ENCODE measurements around the gene MDM1.

Gene MDM1

GRCh38 chr12:68326716-68327115, 5.4 kb downstream of the MDM1 start:
- no peak for DNase-seq (ENCODE audit: low read depth in 2 of 3, low spot score in 1 of 3)

- DNase-seq (ENCODE audit: low read depth in 2 of 3, low spot score in 1 of 3): no peak
These were observed 6.2 kb downstream of the MDM1 start for GRCh38 chr12:68325966-68326365.

- DNase-seq (ENCODE audit: low read depth in 2 of 3, low spot score in 1 of 3): no peak
These were observed 7.6 kb downstream of the MDM1 start for GRCh38 chr12:68324531-68324930.

DNA sequence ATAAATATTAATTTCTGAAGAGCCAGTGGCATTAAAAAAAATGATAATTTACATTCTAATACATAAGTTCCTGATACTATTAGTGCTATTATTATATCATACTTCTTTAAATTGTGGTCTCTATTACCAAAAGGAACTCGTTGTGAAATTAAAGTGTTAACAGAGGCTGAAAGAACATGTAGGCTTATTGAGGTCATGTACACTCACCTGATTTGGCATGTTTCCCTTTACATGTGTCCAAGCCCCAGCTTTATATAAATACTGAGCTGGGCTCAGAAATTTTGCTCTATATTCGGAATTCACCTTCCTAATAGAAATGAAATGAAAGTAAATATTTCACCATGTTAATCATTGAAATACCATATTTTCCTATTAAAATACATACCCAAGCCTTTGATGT, 11.0 kb downstream of the MDM1 start:
- no peak for DNase-seq (ENCODE audit: low read depth in 2 of 3, low spot score in 1 of 3)

DNA sequence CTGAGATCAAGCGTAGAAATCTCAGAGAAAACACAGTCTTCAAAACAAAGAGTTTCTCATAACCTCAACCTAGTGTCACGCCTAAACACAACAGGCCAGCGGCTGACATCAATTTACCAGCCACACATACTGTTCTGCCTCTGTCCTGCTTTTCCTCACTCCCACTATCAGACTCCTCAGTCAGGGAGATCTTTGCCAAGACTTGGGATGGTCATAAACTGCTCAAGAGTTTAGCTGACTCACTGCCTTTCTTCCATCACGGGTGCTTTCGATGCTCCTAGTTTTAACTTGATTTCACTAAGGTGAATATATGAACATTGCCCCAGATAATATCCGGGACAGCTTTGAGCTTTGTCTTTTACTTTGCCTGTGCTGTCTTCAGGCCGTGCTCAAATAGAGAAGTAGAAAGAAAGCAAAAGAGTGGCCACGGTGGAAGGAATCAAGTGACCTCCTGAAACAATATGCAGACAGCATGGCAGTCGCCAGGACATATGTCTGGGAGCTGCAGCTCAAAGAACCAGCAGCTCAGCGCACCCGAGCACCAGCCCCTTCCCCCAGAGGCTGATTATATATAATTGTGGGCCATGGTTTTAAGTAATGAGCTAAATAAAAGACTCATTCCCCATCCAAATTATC, 12.1 kb downstream of the MDM1 start:
- DNase-seq (ENCODE audit: low read depth in 2 of 3, low spot score in 1 of 3): no peak

DNA sequence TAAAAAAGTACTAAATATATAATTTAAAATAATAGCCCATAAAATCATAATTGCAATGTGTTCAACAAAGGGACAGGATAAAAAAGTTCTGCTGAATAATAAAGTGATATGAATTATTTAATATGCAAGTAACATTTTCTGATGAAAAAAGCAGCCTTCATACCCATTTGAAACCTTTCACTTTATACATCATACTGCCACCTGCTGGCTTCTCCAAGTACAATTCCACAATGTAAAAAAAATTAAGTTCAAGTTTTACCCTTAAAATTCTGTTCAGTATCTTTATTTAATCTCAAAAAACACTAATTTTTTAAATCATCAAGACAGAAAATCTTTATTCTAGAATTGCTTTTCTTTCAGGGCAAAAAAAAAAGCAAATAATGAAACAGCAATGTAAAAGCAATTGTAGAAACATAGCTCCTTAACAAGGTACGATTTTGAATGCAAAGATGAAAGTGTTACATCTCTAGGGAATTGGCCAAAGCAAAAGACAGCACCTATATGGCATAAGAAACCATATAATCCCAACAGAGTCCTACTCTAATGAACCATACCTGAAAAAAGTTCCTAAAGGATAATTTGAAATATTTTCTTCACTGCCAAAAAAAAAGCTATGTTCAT, 15.0 kb downstream of the MDM1 start:
- DNase-seq (ENCODE audit: low read depth in 2 of 3, low spot score in 1 of 3): peak in 2 of 3 donors; percentile 16 to 61

GRCh38 chr12:68310370-68310769, 21.8 kb downstream of the MDM1 start:
- DNase-seq (ENCODE audit: low read depth in 2 of 3, low spot score in 1 of 3): no peak

DNA sequence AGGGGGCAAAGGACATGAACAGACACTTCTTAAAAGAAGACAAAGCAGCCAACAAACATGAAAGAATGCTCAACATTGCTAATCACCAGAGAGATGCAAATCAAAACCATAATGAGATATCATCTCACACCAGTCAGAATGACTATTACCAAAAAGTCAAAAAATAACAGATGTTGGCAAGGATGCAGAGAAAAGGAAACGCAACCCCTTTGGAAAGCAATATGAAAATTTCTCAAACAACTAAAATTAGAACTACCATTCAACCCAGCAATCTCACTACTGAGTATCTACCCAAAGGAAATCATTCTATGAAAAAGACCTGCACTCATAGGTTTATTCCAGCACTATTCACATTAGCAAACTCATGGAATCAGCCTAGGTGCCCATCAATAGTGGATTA, 25.6 kb downstream of the MDM1 start:
- no peak for DNase-seq (ENCODE audit: low read depth in 2 of 3, low spot score in 1 of 3)

DNA sequence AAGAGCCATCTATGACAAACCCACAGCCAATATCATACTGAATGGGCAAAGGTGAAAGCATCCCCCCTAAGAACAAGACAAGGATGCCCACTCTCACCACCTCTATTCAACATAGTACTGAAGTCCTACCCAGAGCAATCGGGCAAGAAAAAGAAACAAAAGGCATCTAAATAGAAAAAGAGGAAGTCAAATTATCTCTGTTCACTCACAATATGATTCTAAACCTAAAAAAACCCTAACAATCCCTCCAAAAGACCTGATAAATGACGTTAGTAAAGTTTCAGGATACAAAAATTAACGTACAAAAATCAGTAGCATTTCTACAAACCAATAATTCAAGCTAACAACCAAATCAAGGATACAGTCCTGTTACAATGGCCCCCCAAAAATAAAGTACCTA, 26.9 kb downstream of the MDM1 start:
- DNase-seq (ENCODE audit: low read depth in 2 of 3, low spot score in 1 of 3): no peak

DNA sequence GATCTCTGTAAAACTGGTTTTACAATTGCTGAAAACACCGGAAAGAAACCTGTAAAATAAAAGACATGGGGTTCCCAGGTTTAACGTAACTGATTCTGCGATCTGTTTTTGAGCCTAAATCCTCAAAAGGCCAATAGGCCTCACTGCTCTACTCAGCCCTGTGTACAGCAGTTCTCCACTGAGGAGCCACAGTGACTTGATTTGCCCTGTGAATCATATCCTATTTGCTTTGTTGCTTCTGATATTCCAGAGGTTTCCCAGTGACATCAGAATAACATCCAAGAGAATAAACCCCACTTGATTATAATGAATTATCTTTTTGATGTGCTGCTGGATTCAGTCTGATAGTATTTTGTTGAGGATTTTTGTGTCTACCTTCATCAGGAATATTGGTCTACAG, 27.5 kb downstream of the MDM1 start:
- DNase-seq (ENCODE audit: low read depth in 2 of 3, low spot score in 1 of 3): no peak

DNA sequence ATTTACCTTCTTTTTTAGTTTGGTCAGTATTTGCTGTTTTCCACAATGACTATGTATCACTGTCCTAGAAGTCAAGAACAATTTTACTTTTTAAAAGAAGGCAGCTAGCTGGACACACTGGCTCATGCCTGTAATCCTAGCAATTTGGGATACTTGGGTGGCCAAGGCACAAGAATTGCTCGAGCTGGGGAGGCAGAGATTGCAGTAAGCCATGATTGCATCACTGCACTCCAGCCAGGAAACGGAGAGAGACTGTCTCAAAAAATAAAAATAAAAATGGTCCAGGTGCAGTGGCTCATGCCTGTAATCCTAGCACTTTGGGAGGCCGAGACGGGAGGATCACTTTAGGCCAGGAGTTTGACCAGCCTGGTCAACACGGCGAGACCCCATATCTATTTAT, 28.3 kb downstream of the MDM1 start:
- no peak for DNase-seq (ENCODE audit: low read depth in 2 of 3, low spot score in 1 of 3)

- DNase-seq (ENCODE audit: low read depth in 2 of 3, low spot score in 1 of 3): no peak
These were observed 34.2 kb downstream of the MDM1 start for GRCh38 chr12:68297929-68298328.

DNA sequence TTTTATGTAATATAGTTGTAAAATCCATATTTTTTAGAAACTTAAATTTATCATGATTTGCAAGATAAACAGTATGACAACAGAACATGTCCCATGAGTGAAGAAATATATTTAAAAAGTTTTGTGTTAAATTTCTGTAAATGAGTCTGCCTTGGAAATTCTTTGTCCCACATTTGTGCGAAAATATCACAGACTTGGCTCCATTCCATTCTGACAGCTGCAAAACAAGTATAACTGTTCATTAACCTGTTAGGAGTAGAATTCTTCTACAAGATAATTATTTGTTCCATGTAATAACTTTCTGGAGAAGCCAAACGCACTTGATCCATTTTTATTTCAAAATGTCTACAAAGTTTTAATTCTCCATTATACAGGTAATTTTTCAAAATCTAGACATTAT, 37.9 kb downstream of the MDM1 start:
- no peak for DNase-seq (ENCODE audit: low read depth in 2 of 3, low spot score in 1 of 3)

- DNase-seq (ENCODE audit: low read depth in 2 of 3, low spot score in 1 of 3): no peak
These were observed 38.8 kb downstream of the MDM1 start for GRCh38 chr12:68293347-68293746.

DNA sequence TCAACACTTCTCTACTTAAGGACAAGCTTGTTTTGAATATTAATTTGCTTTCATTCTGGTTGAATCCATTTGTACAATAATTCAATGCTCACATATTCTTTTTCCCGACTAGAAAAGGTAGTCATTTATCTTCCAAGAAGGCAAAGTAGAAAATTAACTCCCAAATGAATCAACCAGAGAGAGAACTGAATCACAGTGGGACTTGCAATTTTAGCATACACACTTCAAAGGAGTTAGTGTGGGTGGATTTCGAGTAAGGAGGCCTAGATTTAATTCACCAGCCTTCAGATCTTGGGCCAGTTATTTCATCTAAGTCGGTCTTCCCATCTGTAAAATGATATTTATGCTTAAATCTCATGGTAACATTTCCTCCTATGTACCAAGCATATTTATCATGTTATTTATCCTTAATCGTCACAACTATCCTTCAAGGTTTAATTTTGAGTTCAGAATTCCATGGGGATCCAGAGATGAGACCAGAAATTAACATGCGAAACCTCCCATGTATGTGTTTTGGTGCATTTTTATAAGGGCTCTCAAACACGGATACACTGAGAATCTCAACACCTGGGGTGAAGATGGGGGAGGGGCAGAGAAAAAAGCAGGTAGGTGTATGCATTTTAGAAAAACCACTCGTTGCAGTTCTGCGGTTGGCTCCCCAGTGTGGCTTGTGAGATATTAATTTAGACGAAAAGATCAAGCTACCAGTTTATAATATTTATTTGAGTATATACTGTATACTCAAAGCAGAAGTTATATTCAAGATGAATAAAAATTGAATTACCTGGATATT, 39.8 kb downstream of the MDM1 start:
- no peak for DNase-seq (ENCODE audit: low read depth in 2 of 3, low spot score in 1 of 3)

- no peak for DNase-seq (ENCODE audit: low read depth in 2 of 3, low spot score in 1 of 3)
These were observed 40.6 kb downstream of the MDM1 start for GRCh38 chr12:68291396-68292036.

GRCh38 chr12:68290126-68290525, 42.0 kb downstream of the MDM1 start:
- peak in 1 of 3 donors; percentile 42 for DNase-seq (ENCODE audit: low read depth in 2 of 3, low spot score in 1 of 3)

GRCh38 chr12:68287106-68287505, 45.1 kb downstream of the MDM1 start:
- DNase-seq (ENCODE audit: low read depth in 2 of 3, low spot score in 1 of 3): no peak

DNA sequence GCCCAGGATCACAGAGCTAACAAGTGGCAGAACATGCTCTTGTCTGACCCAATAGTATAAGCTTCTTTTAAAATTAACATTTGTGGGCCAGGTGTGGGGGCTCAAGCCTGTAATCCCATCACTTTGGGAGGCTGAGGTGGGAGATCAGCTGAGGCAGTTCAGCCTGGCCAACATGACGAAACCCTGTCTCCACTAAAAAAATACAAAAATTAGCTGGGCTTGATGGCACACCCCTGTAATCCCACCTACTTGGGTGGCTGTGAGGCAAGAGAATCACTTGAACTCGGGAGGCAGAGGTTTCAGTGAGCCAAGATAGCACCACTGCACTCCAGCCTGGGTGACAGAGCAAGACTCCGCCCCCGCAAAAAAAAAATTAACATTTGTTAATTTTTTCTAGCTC, 45.8 kb downstream of the MDM1 start:
- no peak for DNase-seq (ENCODE audit: low read depth in 2 of 3, low spot score in 1 of 3)

DNA sequence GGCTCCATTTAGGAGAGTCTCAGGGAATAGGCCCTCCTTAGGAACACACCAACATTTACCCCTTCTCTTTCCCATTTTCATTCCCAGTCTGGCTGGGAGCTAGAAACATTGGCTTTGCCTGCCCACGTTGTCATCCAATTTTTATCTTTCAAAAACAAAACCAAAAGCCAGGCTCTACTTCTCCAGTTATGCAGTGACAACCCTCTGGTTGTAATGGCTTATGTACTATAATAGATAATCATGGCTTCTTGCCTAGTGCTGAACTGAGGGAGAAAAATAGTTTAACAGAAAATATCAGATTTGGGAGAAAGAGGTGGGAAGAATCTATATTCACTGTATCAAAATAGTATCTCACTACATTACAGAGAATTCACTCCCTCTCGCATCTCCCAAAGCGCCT, 46.6 kb downstream of the MDM1 start:
- DNase-seq (ENCODE audit: low read depth in 2 of 3, low spot score in 1 of 3): no peak

GRCh38 chr12:68281322-68282077, 50.7 kb downstream of the MDM1 start:
- no peak for DNase-seq (ENCODE audit: low read depth in 2 of 3, low spot score in 1 of 3)

Data from stimulated activated CD4-positive, alpha-beta T cell treated with anti-CD3 and anti-CD28 coated beads, Interleukin-12 subunit alpha, Interleukin-12 subunit beta, amount 100 ng/mL, for 48 hours (primary cell).